ENCODE measurements around the gene FAM76B. TPM values are rescaled to one million over a fixed set of nuclear protein-coding genes. Genes with fewer than 3 reads are reported as not detected.

The FAM76B gene
- total and polyA plus RNA-seq, 9 of the 15 experiments (the other 6 are each of a cell fraction or from before 2014, with no cell fraction given), result 22.5 to 60.0 (median 35.0) TPM

- TF ChIP-seq FOXK2 (conservative IDR thresholded peaks at IDR 0.05 in 1 of 2, IDR thresholded peaks at IDR 0.05 in 1 of 2; ENCODE audit: low read depth in 2 of 2) (peak; percentile 60 to 82), ZNF134 (CRISPR knock-in tag; conservative IDR thresholded peaks at IDR 0.05) (no peak), ZBTB1 (CRISPR knock-in tag; IDR thresholded peaks at IDR 0.05; ENCODE audit: borderline replicate concordance, low read depth) (no peak), ZNF384 (IDR thresholded peaks at IDR 0.05; ENCODE audit: low read depth, low read length) (no peak), NCOR1 (IDR thresholded peaks at IDR 0.05) (peak; percentile 95), IRF9 (tag; IDR thresholded peaks at IDR 0.05) (no peak), E2F5 (CRISPR knock-in tag; IDR thresholded peaks at IDR 0.05) (no peak), ESRRB (CRISPR knock-in tag; IDR thresholded peaks at IDR 0.05; ENCODE audit: borderline replicate concordance) (no peak), ZNF445 (CRISPR knock-in tag; IDR thresholded peaks at IDR 0.05; ENCODE audit: low read depth) (no peak), FOXJ3 (CRISPR knock-in tag; IDR thresholded peaks at IDR 0.05) (no peak), ZNF239 (CRISPR knock-in tag; IDR thresholded peaks at IDR 0.05) (no peak), JUN (IDR thresholded peaks at IDR 0.05; ENCODE audit: borderline replicate concordance, low read depth, low read length) (peak; percentile 39; the same call in 1 of the 2 replicates), JUN (CRISPR knock-in tag; IDR thresholded peaks at IDR 0.05; ENCODE audit: borderline replicate concordance) (no peak), STAT6 (CRISPR knock-in tag; IDR thresholded peaks at IDR 0.05) (no peak), CLOCK (CRISPR knock-in tag; IDR thresholded peaks at IDR 0.05; ENCODE audit: borderline replicate concordance) (no peak), KDM2B (CRISPR knock-in tag; IDR thresholded peaks at IDR 0.05) (no peak), ZNF395 (CRISPR knock-in tag; IDR thresholded peaks at IDR 0.05) (peak; percentile 71; the same call in 1 of the 2 replicates), ZSCAN29 (IDR thresholded peaks at IDR 0.05) (no peak), SIN3B (IDR thresholded peaks at IDR 0.05; ENCODE audit: low read depth) (no peak), ZNF583 (CRISPR knock-in tag; IDR thresholded peaks at IDR 0.05) (no peak), THRAP3 (IDR thresholded peaks at IDR 0.05; ENCODE audit: borderline replicate concordance) (no peak)
Observed at GRCh38 chr11:95734009-95734572, 55.5 kb downstream of the FAM76B start (continued).

Measured in K562 (cell line).